ENCODE data around the gene MOB3A.

DNA sequence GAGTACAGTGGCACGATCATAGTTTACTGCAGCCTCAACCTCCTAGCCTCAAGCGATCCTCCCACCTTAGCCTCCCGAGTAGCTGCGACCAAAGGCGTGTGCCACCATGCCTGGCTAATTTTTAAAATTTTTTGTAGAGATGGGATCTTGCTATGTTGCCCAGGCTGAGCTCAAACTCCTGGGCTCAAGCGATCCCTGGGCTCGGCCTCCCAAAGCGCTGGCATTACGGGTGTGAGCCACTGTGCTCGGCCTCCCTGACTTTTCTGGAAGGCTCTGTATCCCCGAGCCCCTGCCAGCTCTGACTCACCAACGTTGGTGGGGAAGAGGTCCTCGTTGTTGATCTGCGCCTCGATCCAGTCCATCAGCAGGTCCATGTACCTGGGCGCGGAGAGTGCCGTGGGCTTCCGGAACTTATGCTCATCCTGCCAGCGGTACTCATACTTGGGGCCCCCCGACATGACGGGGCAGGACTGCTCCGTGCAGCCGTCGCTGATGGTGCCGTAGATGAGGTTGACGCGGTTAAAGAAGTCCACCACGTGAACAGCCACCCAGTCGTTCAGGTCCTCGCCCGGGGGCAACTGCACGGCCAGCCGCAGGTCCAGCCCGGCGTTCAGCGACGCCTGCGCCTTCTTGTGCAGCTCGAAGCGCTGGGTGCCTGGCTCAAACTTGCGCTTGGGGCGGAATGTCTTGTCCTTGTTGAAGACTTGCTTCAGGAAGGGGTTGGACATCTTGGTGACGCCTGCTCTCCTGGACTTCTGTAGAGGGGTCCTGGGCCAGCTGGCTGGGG lies 18.1 kb downstream of the MOB3A start:
- TF ChIP-seq ZNF274 (IDR thresholded peaks at IDR 0.05; ENCODE audit: low read depth, low read length) (no peak), SUZ12 (IDR thresholded peaks at IDR 0.05; ENCODE audit: extremely low read depth, insufficient read depth, insufficient read length) (no peak), YY1 (IDR thresholded peaks at IDR 0.05; ENCODE audit: insufficient read depth, insufficient read length) (no peak)
